K562 (cell line): ENCODE results near the gene ARHGEF1. TPM values are rescaled to one million over a fixed set of nuclear protein-coding genes. Genes with fewer than 3 reads are reported as not detected.
A peak's percentile ranks its signal among the peaks of the same experiment; 100 is the strongest.

Experiments used
- ATAC-seq: fragments of 200-7000 bp; cut with Tn5 transposase; 3 replicates; pipeline ENCODE4 v1.9.1; 2020; ENCODE audit warnings: moderate library complexity
- BruUV-seq: library from RNA; stranded (reverse); fragments of 400-500 nt; replicated peaks from 2 replicates; lab custom pipeline; 2021; lab: Mats Ljungman, UMichigan
- CTCF ChIA-PET: fragments of 300-600 bp; formaldehyde crosslinking; extraction: SDS; loops from one replicate; lab custom pipeline; 2021; ENCODE audit warnings: low intra/inter-chr PET ratio; lab: Yijun Ruan, JAX
- POLR2A ChIA-PET: fragments of 300-600, 350-650 bp; sonication (Branson Sonifier 250); formaldehyde crosslinking; extraction: SDS; loops from one replicate; lab custom pipeline; 2021; ENCODE audit warnings: antibody characterized with exemption, inconsistent platforms; lab: Yijun Ruan, JAX
- DNase-seq, 4 experiments: peaks; one replicate each; pipeline versions ENCODE4 v3.0.0 to v3.0.0-alpha.2; 2011 to 2018; ENCODE audit warnings: low spot score in 3 of 4, mixed read lengths in 3 of 4; ENCODE audit errors: extremely low read depth in 1 of 4
- FAIRE-seq: peaks from 2 replicates; lab custom pipeline; 2011; peaks lifted over from hg19 to GRCh38; lab: Jason Lieb, UNC
- H2AFZ ChIP-seq: 2 replicates; pipeline ENCODE4 v1.6.0; 2011; ENCODE audit warnings: low read depth, low read length, control low read depth, inconsistent platforms
- H3K27ac ChIP-seq: fragments of 200-600 bp; 3 replicates; pipeline ENCODE4 v1.8.0; 2011; ENCODE audit warnings: low read depth, mild to moderate bottlenecking, control low read depth, inconsistent platforms, low read length, moderate library complexity, mixed read lengths; ENCODE audit errors: extremely low read depth
- H3K27me3 ChIP-seq, 2 experiments: fragments of 300-600 bp in 1 of 2; 2 replicates in 1 of 2; 3 replicates in 1 of 2; pipeline versions ENCODE4 v1.6.0 to v1.8.0; 2011; ENCODE audit warnings: inconsistent platforms in 2 of 2, low read length in 2 of 2, mild to moderate bottlenecking in 1 of 2, mixed read lengths in 1 of 2, moderate library complexity in 1 of 2; ENCODE audit not compliant: control insufficient read depth in 2 of 2, insufficient read depth in 2 of 2
- H3K36me3 ChIP-seq: fragments of 300-600 bp; 3 replicates; pipeline ENCODE4 v1.8.0; 2011; ENCODE audit warnings: mild to moderate bottlenecking, low read length, inconsistent platforms; ENCODE audit not compliant: control insufficient read depth, insufficient read depth
- H3K4me1 ChIP-seq, 2 experiments: fragments of 200-600 bp in 1 of 2; replicated peaks in 1 of 2; 2 replicates in 1 of 2; 3 replicates in 1 of 2; pipeline versions ENCODE4 v1.5.1 to v1.8.0; 2011; ENCODE audit warnings: inconsistent platforms in 2 of 2, low read length in 2 of 2, mild to moderate bottlenecking in 1 of 2, mixed read lengths in 1 of 2, moderate library complexity in 1 of 2; ENCODE audit not compliant: control insufficient read depth in 2 of 2, insufficient read depth in 2 of 2
- H3K4me2 ChIP-seq: 2 replicates; pipeline ENCODE4 v1.6.1; 2011; ENCODE audit warnings: low read length, control low read depth, inconsistent platforms, mixed read lengths; ENCODE audit not compliant: insufficient read depth
- H3K4me3 ChIP-seq: fragments of 200-600 bp; sonication (generic), shearing (Covaris generic); 2 replicates; pipeline ENCODE4 v1.5.1; 2016; ENCODE audit warnings: control low read depth, inconsistent platforms
- H3K79me2 ChIP-seq: fragments of 200-600 bp; 3 replicates; pipeline ENCODE4 v1.8.0; 2011; ENCODE audit warnings: low read length, inconsistent platforms; ENCODE audit not compliant: control insufficient read depth, insufficient read depth
- H3K9ac ChIP-seq, 2 experiments: 2 replicates each; pipeline versions ENCODE4 v1.6.0 to v1.6.1; 2011; ENCODE audit warnings: low read depth in 2 of 2, low read length in 2 of 2, control low read depth in 1 of 2, inconsistent platforms in 1 of 2, mild to moderate bottlenecking in 1 of 2, mixed read lengths in 1 of 2; ENCODE audit not compliant: insufficient read depth in 1 of 2
- H3K9me1 ChIP-seq: one replicate; pipeline ENCODE4 v1.6.0; 2011; ENCODE audit warnings: inconsistent platforms, mild to moderate bottlenecking, low read length, moderate library complexity; ENCODE audit not compliant: control insufficient read depth, insufficient read depth
- H3K9me3 ChIP-seq: replicated peaks from 2 replicates; pipeline ENCODE4 v1.5.1; 2011; ENCODE audit warnings: low read depth, low read length, inconsistent platforms; ENCODE audit not compliant: control insufficient read depth, insufficient read depth
- H4K20me1 ChIP-seq: replicated peaks from 2 replicates; pipeline ENCODE4 v1.6.1; 2011; ENCODE audit warnings: low read length, inconsistent platforms, mixed read lengths; ENCODE audit not compliant: control insufficient read depth, insufficient read depth
- ATF3 ChIP-seq, 2 experiments: fragments of 450-650 bp in 1 of 2; sonication (generic) in 1 of 2; formaldehyde crosslinking in 1 of 2; IDR thresholded peaks in 1 of 2; conservative IDR thresholded peaks in 1 of 2; 2 replicates each; pipeline versions ENCODE4 v1.6.1 to v1.8.1; 2016 to 2023; ENCODE audit warnings: mild to moderate bottlenecking in 2 of 2, moderate library complexity in 2 of 2, inconsistent platforms in 1 of 2, missing genetic modification reagents in 1 of 2
- CBX1 ChIP-seq: sonication (generic); IDR thresholded peaks from 2 replicates; pipeline ENCODE4 v1.6.1; 2016; ENCODE audit warnings: antibody characterized with exemption, low read depth, mild to moderate bottlenecking
- CHD1 ChIP-seq: fragments of 200-600 bp; sonication (generic); IDR thresholded peaks from one replicate; pipeline ENCODE4 v1.6.1; 2012; ENCODE audit warnings: mild to moderate bottlenecking, moderate library complexity, low read length, inconsistent platforms
- ELF2 ChIP-seq: fragments of 250-450 bp; sonication (Bioruptor Pico); IDR thresholded peaks from 2 replicates; pipeline ENCODE4 v1.5.0; 2021; ENCODE audit warnings: mild to moderate bottlenecking
- ETV6 ChIP-seq, 3 experiments: fragments of 150-350 bp in 1 of 3; sonication (generic) in 1 of 3; formaldehyde crosslinking in 1 of 3; IDR thresholded peaks; 2 replicates each; pipeline versions ENCODE4 v1.6.1 to v1.8.0; 2014 to 2022; ENCODE audit warnings: borderline replicate concordance in 2 of 3, low read depth in 2 of 3, antibody characterized with exemption in 1 of 3, low read length in 1 of 3, mild to moderate bottlenecking in 1 of 3, missing genetic modification reagents in 1 of 3
- L3MBTL2 ChIP-seq: fragments of 450-650 bp; IDR thresholded peaks from 2 replicates; pipeline ENCODE4 v1.6.1; 2016; ENCODE audit warnings: mild to moderate bottlenecking, moderate library complexity
- MED1 ChIP-seq: sonication (generic); formaldehyde crosslinking; IDR thresholded peaks from 2 replicates; pipeline ENCODE4 v1.8.1; 2023; ENCODE audit warnings: missing genetic modification reagents, borderline replicate concordance
- MIER1 ChIP-seq: fragments of 450-650 bp; IDR thresholded peaks from 2 replicates; pipeline ENCODE4 v1.6.1; 2016; ENCODE audit warnings: antibody characterized with exemption, mild to moderate bottlenecking, low read depth
- MYC ChIP-seq, 2 experiments: fragments of 250-450 bp in 1 of 2; sonication (Bioruptor Pico) in 1 of 2; IDR thresholded peaks; 2 replicates each; pipeline versions ENCODE4 v1.5.1 to v1.6.1; 2012 to 2021; ENCODE audit warnings: low read depth in 2 of 2, borderline replicate concordance in 1 of 2, improper control_type of control experiment in 1 of 2, low read length in 1 of 2, mild to moderate bottlenecking in 1 of 2, moderate library complexity in 1 of 2
- NFRKB ChIP-seq: fragments of 450-650 bp; IDR thresholded peaks from 2 replicates; pipeline ENCODE4 v1.6.1; 2016; ENCODE audit warnings: low read depth
- PATZ1 ChIP-seq: fragments of 250-450 bp; sonication (Bioruptor Pico); IDR thresholded peaks from 2 replicates; pipeline ENCODE4 v1.5.0; 2020; ENCODE audit warnings: mild to moderate bottlenecking, borderline replicate concordance
- SMC3 ChIP-seq: conservative IDR thresholded peaks from 2 replicates; pipeline ENCODE4 v1.6.1; 2011; ENCODE audit warnings: low read depth, low read length, improper control_type of control experiment; ENCODE audit not compliant: insufficient read depth
- TOE1 ChIP-seq, 2 experiments: fragments of 450-650 bp in 1 of 2; sonication (generic) in 1 of 2; formaldehyde crosslinking in 1 of 2; IDR thresholded peaks; 2 replicates each; pipeline versions ENCODE4 v1.7.1 to v1.8.0; 2016 to 2022; ENCODE audit warnings: borderline replicate concordance in 2 of 2, mild to moderate bottlenecking in 2 of 2, antibody characterized with exemption in 1 of 2, inconsistent platforms in 1 of 2, low read depth in 1 of 2, missing genetic modification reagents in 1 of 2, moderate library complexity in 1 of 2
- ZNF143 ChIP-seq: sonication (generic); formaldehyde crosslinking; IDR thresholded peaks from 2 replicates; pipeline ENCODE4 v1.9.0; 2022; ENCODE audit warnings: mild to moderate bottlenecking, missing genetic modification reagents
- ZNF324 ChIP-seq: fragments of 250-450 bp; sonication (Bioruptor Pico); IDR thresholded peaks from 2 replicates; pipeline ENCODE4 v1.4.0; 2020; ENCODE audit warnings: mild to moderate bottlenecking
- WGBS: fragments of 100-300 bp; shearing (Covaris generic); methylation state at CpG from one replicate; pipeline ENCODE4 v1.1.6; 2016; ENCODE audit warnings: low coverage, mixed read lengths; ENCODE audit not compliant: insufficient coverage; ENCODE audit errors: missing lambda C conversion rate; 5-methylcytosine and 5-hydroxymethylcytosine counted together
- in situ Hi-C: fragments of 300-500 bp; cut with MboI; formaldehyde crosslinking; loops from 4 replicates; pipeline ENCODE4 v1.15.0; 2018; ENCODE audit warnings: inconsistent platforms, mixed read lengths
- intact Hi-C: fragments of 100-400 bp; cut with micrococcal nuclease; formaldehyde crosslinking; loops from 2 replicates; pipeline ENCODE4 v1.14.2; 2022
- polyA plus RNA-seq, 8 experiments: library from polyadenylated mRNA; depleted of rRNA in 4 of 8; stranded (reverse) in 5 of 8; unstranded in 3 of 8; fragments of >200 nt; fragmentation: Nextera tagmentation in 2 of 8; fragmentation: Illumina TruSeq in 1 of 8; extraction: Ambion mirVana in 2 of 8; extraction: Trizol in 1 of 8; gene quantifications; 2 replicates each; pipeline versions ENCODE4 v1.2.1 to v1.2.3, GENCODE V29; 2011 to 2014; ENCODE audit warnings: inconsistent platforms in 1 of 8, missing spikeins in 1 of 8
- total RNA-seq, 7 experiments: library from RNA; depleted of rRNA in 6 of 7; stranded (reverse); fragments of >200 nt in 6 of 7; fragmentation: Illumina TruSeq in 2 of 7; extraction: Trizol in 2 of 7; gene quantifications; 2 replicates each; pipeline versions ENCODE4 v1.2.1 to v1.2.3, GENCODE V29; 2011 to 2021; ENCODE audit warnings: low replicate concordance in 1 of 7

Gene ARHGEF1
- total and polyA plus RNA-seq, 9 of the 15 experiments (the other 6 are each of a cell fraction or from before 2014, with no cell fraction given), result 1.9 to 149 (median 29.8) TPM

GRCh38 chr19:41883463-41883820, 458 bp downstream of the ARHGEF1 start:
- BruUV-seq, result TSS peak; percentile 42
- ChIA-PET CTCF (no interaction called here), POLR2A (interaction anchor here (0.8 kb wide), 1 partner anchor 10 kb away, joined by 5 read pairs; no protein-coding TSS in a partner anchor)
- H3K9ac ChIP-seq, result peak overlapping the region; percentile 76 to 95
- ATAC-seq (no peak), FAIRE-seq (no peak), DNase-seq (no peak)
- H4K20me1 ChIP-seq, result 0 out of 2 replicates have a peak, but pooled peaks cover 7% of the 10 kb centered on the region
- H3K27ac ChIP-seq, result peak overlapping the region; percentile 78
- no peaks in the 10 kb centered on the region for H3K9me3 ChIP-seq
- under 1% methylated on average over 21 of the region's 23 CpGs for WGBS
- no peaks in the 10 kb centered on the region for H3K27me3 ChIP-seq
- peaks cover 25 to 68% of the 10 kb centered on the region in 2 experiments; a peak in 4 of 5 replicates for H3K4me1 ChIP-seq
- H2AFZ ChIP-seq, result peak overlapping the region; percentile 77
- peak overlapping the region; percentile 89 for H3K4me2 ChIP-seq
- H3K79me2 ChIP-seq, result peaks cover 40% of the 10 kb centered on the region
- intact Hi-C loops, result no loop called here
- H3K4me3 ChIP-seq, result peak overlapping the region; percentile 70
- peaks cover 20% of the 10 kb centered on the region; the same call in 1 of the 3 replicates for H3K36me3 ChIP-seq
- in situ Hi-C loops, result no loop called here
- no peaks in the 10 kb centered on the region for H3K9me1 ChIP-seq
- TF ChIP-seq ZNF324 (CRISPR knock-in tag) (no peak), TOE1 (IDR thresholded peaks at IDR 0.05; ENCODE audit: borderline replicate concordance) (no peak), TOE1 (CRISPR knock-in tag; IDR thresholded peaks at IDR 0.05; ENCODE audit: borderline replicate concordance, low read depth) (0 out of 2 replicates have a peak, but pooled peaks have one; percentile 49), MIER1 (peak; percentile 37; the same call in 1 of the 2 replicates), ELF2 (CRISPR knock-in tag) (no peak), L3MBTL2 (peak; percentile 72), ZNF143 (no peak), CHD1 (peak; percentile 53), ATF3 (IDR thresholded peaks at IDR 0.05) (no peak), ATF3 (CRISPR knock-in tag; conservative IDR thresholded peaks at IDR 0.05) (0 out of 2 replicates have a peak, but pooled peaks have one; percentile 31), SMC3 (0 out of 2 replicates have a peak, but pooled peaks have one; percentile 1), ETV6 (IDR thresholded peaks at IDR 0.05; ENCODE audit: borderline replicate concordance in 1 of 2, low read depth in 2 of 2, low read length in 1 of 2) (no peak), ETV6 (CRISPR knock-in tag; IDR thresholded peaks at IDR 0.05; ENCODE audit: borderline replicate concordance) (no peak), MED1 (CRISPR knock-in tag) (no peak), PATZ1 (no peak), CBX1 (peak; percentile 20; the same call in 1 of the 2 replicates), NFRKB (0 out of 2 replicates have a peak, but pooled peaks have one; percentile 44), MYC (IDR thresholded peaks at IDR 0.05; ENCODE audit: low read depth, low read length) (peak; percentile 24; the same call in 1 of the 2 replicates), MYC (CRISPR knock-in tag; IDR thresholded peaks at IDR 0.05; ENCODE audit: borderline replicate concordance, low read depth) (peak; percentile 66; the same call in 1 of the 2 replicates)
